Lower leg skin (tissue), 4 donors: ENCODE data around the gene NFYB. TPM values are rescaled to one million over a fixed set of nuclear protein-coding genes. Genes with fewer than 3 reads are reported as not detected.
"Not testable (repeated sequence)": the region's sequence is repeated elsewhere in the genome, so short reads cannot be mapped to it uniquely, and the experiment has no call there.

ENCODE experiments used
- DNase-seq, 2 donors: peaks; one replicate each; pipeline ENCODE4 v3.0.0-alpha.2; 2019; ENCODE audit warnings: low spot score in 2 of 2
- H3K4me3 ChIP-seq: fragments of 200-600 bp; sonication (generic); 2 replicates; pipeline ENCODE4 v1.5.1; 2017; ENCODE audit warnings: mild to moderate bottlenecking, low read depth; ENCODE audit not compliant: poor library complexity, severe bottlenecking
- CTCF ChIP-seq, 3 donors: fragments of 450-650 bp; IDR thresholded peaks; one replicate each; pipeline ENCODE4 v1.5.1; 2016; ENCODE audit warnings: antibody characterized with exemption in 3 of 3, mild to moderate bottlenecking in 3 of 3, moderate library complexity in 2 of 3
- POLR2A ChIP-seq, 2 donors: fragments of 450-650 bp; IDR thresholded peaks; one replicate each; pipeline ENCODE4 v1.6.1; 2016 to 2017; ENCODE audit warnings: antibody characterized with exemption in 2 of 2, mild to moderate bottlenecking in 1 of 2, moderate library complexity in 1 of 2
- WGBS, 2 donors: methylation state at CpG; one replicate each; pipeline ENCODE4 v1.1.5; 2018; 5-methylcytosine and 5-hydroxymethylcytosine counted together
- intact Hi-C: fragments of 100-400 bp; cut with DNase I; formaldehyde crosslinking; loops from one replicate; pipeline ENCODE4 v1.15.0; 2023; ENCODE audit warnings: low total_unique reads
- total RNA-seq, 4 donors: library from RNA; depleted of rRNA; stranded (reverse); fragments of >200 nt; gene quantifications; one replicate each; pipeline ENCODE4 v1.1.0, GENCODE V29; 2016

The NFYB gene
- total RNA-seq, 4 donors from 2014 or later: 10.6 to 20.5 (median 14.3) TPM

- TF ChIP-seq POLR2A (IDR thresholded peaks at IDR 0.05) (no peak), CTCF (IDR thresholded peaks at IDR 0.05) (no peak)
- DNase-seq: no peak
- intact Hi-C loops: no loop called here
- 96 to 97% methylated on average over 9 of the region's 9 CpGs for WGBS, 2 donors
- no peak overlapping the region for H3K4me3 ChIP-seq
Measured at GRCh38 chr12:104122298-104122697, 15.7 kb downstream of the NFYB start.

- DNase-seq: no peak
- no peak for TF ChIP-seq CTCF (IDR thresholded peaks at IDR 0.05)
- no peak for TF ChIP-seq POLR2A (IDR thresholded peaks at IDR 0.05)
- intact Hi-C loops: no loop called here
- H3K4me3 ChIP-seq: no peak overlapping the region
Measured at GRCh38 chr12:104121001-104121400, 17.0 kb downstream of the NFYB start.

DNA sequence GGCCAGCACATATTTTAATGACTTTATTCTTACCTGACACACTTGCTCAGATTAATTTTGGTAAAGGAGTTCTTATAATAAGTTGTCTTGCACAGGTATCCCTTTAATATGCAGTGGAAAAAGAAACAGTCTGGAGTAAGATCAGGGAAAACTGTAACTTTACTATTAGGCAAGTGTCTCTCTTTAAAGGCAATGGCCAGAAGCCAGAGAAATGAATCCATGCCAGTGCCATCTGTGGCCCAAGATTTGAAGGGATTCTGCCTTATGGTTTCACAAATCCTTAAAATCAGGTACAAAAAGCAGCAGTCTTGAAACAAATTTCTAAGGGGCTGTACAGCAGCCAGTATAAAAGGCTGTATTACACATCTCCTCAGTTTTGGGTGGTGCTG lies 22.4 kb downstream of the NFYB start:
- no peak overlapping the region for H3K4me3 ChIP-seq
- intact Hi-C loops: no loop called here
- DNase-seq: no peak
- TF ChIP-seq CTCF (IDR thresholded peaks at IDR 0.05) (no peak), POLR2A (IDR thresholded peaks at IDR 0.05) (no peak)

DNA sequence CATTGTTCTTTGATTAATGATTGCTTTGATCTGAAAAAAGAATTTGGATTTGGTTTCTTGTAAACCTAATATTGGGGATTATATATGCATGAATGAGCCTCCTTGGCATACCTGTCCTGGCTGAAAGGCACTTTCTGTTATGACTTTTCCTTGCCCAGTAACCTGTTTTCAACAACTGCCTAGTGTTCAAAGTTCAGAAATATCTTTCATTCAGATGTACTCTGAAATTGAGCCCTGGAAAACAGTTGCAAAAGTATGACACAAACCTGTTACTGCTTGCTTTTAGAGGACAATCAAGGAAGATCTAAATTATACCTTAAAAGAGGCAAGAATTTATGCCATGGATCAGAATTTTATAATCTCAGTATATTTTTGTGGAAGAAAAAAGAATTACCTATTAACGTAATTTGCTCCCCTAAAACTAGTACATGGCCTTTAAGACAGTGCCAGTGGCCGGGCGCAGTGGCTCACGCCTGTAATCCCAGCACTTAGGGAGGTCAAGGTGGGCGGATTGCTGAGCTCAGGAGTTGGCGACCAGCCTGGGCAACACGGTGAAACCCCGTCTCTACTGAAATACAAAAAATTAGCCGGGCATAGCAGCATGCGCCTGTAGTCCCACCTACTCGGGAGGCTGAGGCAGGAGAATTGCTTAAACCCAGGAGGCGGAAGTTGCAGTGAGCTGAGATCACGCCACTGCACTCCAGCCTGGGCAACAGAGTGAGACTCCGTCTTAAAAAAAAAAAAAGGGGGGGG lies 23.0 kb downstream of the NFYB start:
- H3K4me3 ChIP-seq, DNase-seq, intact Hi-C loops: not testable (repeated sequence)
- 92% methylated on average over 14 of the region's 14 CpGs for WGBS, 2 donors

DNA sequence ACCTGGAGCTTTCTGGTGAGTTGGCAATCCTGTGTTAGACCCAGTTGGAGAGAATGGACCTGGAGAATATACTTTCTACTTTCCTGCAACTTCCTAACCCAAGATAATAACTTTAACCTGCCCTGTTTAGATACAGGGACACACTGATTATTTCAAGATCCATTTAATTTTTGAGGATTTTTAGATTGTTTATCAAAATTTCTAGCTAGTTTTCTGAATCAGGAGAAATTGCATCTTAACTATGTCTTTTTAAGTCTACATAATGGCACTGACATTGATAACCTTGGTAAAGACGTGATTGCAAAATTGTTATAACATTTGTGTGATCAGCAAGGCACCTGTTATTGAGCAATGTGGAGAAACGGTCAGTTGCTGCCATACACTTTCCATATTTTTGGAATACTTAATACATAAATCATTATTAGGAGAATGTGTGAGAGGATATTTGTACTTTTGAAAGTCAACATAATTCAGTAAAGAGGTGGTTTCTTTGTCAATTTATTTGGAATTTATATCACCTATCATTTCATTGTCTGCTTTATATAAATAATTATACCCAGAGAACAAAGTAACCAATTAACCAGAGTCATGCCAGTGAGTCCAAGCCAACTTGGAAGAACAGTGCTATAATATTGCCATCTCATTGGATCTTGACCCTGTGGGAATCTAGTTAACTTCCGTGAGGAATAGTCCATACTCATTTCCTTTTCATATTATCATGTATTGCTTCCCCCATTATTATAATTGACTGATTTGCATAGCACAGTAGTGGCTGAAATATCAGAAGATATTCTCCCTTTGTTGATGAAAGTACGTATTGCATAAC lies 28.4 kb downstream of the NFYB start:
- H3K4me3 ChIP-seq: no peak overlapping the region
- WGBS, 2 donors: 62 to 63% methylated on average over 4 of the region's 4 CpGs
- intact Hi-C loops: no loop called here
- TF ChIP-seq POLR2A (IDR thresholded peaks at IDR 0.05) (no peak), CTCF (IDR thresholded peaks at IDR 0.05) (no peak)
- no peak for DNase-seq

DNA sequence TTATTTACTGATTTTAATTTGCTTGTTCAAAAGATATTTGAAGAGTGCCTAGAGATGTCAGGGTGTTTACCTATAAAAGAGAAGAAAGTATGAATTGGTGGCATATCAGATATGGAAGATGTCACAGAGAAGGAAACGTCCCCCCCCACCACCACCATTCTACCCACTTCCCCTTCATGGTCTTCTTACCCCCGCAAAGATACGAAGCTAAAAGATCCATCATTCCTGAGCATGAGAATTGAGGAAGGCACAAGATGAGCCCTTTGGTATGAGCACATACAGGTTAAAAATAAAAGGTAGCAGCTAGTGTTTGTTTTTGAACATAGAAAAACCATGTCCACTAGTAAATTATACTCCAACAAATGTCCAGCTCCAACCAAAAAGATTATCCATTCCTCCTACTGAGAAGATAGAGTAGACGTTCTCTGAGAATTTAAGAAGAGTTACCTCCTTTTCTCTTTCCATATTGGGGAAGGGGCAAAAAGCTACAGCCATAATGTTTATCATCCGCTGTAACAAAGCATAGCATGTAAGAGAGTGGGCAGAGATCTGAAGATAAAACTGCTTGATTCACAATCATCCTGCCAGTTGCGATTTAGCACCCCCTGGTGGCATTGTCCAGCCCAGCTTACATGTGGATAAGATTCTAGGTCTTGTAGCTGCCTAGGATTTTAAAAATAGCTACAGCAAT lies 29.1 kb downstream of the NFYB start:
- peak in 1 of 3 donors; percentile 46 for TF ChIP-seq CTCF (IDR thresholded peaks at IDR 0.05)
- no peak for TF ChIP-seq POLR2A (IDR thresholded peaks at IDR 0.05)
- H3K4me3 ChIP-seq: no peak overlapping the region
- peak; percentile 78 to 97 for DNase-seq
- WGBS, 2 donors: 43 to 45% methylated on average over 6 of the region's 6 CpGs
- intact Hi-C loops: no loop called here
